Measurements from ENCODE around the gene POLR3G.

- TF ChIP-seq CTCF (IDR thresholded peaks at IDR 0.05) = no peak
- no peak for TF ChIP-seq POLR2A (IDR thresholded peaks at IDR 0.05)
- no peak for TF ChIP-seq POLR2AphosphoS5 (IDR thresholded peaks at IDR 0.05)
These were observed 36.6 kb upstream of the POLR3G start for GRCh38 chr5:90438100-90438499.
